GM19238 (cell line): ENCODE results near the gene TAGLN.

Experiments
- DNase-seq: peaks from one replicate; pipeline ENCODE4 v3.0.0; 2011; ENCODE audit warnings: low spot score; ENCODE audit not compliant: insufficient read length

Gene TAGLN

DNA sequence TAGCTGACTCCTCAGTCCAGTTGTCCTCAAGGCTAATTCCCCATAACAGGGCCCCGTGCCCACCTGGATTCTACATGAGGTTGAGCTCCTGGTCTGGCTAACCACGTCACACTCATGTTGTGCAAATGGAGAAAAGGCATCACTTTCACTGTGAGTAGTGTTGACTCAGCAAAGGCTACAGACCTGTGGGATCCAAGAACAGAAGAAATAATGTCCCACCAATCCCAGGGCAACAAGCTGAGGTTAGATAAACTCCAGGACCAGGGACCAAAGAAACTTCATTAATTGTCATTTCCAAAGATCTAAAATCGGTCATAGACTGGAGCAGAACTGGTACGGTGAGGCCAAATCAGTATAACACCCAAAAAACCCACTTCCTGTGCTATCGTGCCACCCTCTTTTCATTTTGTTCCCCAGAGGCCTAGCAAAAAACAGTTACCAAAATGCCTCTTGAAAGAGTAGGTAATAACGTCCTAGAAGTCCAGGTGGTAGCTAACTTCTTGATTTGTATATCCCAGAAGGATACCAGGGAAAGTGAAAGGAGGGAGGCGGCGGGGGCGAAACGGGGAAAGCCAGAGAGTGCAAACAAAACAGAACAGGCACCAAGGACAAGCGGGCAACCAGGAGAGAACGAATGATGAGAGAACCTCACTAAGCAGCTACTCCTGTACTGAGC lies 31.3 kb downstream of the TAGLN start:
- no peak for DNase-seq

- DNase-seq: no peak
These were observed 32.0 kb downstream of the TAGLN start for GRCh38 chr11:117230999-117231841.

DNA sequence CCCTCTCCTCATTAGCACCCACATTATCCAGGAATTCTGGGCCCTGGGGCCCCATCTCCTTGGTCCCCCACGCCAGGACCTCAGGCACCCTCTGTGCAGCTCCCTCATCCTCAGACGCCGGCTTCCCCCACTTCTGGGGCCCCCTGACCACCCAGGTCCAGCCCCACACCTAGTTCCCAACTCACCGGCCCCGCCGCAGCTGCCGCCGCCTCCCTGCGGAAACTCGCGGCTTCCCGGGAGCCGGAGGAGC lies 32.6 kb downstream of the TAGLN start, which contains the start of gene PCSK7:
TSS of gene PCSK7 (minus strand) at position 232 of the 250 bp plus-strand sequence. CDS start 2,229 bp downstream, outside the sequence.
- no peak for DNase-seq

GRCh38 chr11:117232092-117232878 lies 33.1 kb downstream of the TAGLN start, which contains the start of gene RNF214:
Gene RNF214, plus strand, starts transcription at chr11:117232671. Its CDS starts 1,602 bp downstream, at chr11:117234273.
- peak; percentile 97 for DNase-seq

DNA sequence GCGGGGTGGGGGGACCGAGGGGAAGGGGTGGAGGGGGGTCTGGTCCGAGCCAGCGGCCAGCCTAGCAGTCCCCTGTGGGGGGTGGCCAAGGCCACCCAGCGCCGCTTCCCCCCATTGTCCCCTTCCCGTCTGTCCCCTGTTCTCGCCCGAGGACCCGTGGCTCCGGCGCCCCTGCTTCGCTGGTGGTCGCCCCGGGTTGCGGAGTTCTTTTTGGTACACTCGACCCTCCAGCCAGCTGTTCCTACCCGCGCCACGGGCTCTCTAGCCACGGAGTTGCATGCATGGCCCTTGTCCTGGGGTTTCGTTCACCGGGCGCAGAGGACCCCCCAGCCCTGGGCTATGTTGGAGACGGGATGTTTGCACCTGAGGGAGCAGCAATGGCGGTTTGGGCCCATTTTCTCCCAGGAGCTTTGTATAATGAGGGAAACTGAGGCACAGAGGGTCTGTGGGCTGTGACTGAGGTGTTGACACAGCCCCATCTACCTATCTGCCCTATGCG lies 33.8 kb downstream of the TAGLN start:
- DNase-seq: no peak

GRCh38 chr11:117238221-117238620 lies 39.1 kb downstream of the TAGLN start:
- DNase-seq: no peak

- DNase-seq: no peak
These were observed 40.1 kb downstream of the TAGLN start for GRCh38 chr11:117239295-117239694.

DNA sequence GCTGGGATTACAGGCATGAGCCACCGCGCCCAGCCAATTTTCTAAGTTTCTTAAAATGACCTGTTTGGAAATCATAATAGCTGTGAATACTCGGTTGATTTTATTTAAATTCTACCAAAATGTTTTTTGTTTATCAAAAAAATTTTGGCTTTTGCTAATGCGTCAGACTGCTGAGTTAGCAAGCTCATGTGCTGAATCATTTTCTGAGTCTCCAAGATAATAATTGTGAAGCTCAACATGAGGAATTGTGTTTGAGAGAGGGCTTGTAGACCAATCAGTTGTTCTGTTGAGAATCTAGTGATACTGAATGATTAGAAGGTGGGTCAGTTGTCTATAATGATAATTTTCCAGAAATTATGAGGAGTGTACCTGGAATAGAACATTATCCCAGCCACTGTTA lies 49.2 kb downstream of the TAGLN start:
- no peak for DNase-seq

DNA sequence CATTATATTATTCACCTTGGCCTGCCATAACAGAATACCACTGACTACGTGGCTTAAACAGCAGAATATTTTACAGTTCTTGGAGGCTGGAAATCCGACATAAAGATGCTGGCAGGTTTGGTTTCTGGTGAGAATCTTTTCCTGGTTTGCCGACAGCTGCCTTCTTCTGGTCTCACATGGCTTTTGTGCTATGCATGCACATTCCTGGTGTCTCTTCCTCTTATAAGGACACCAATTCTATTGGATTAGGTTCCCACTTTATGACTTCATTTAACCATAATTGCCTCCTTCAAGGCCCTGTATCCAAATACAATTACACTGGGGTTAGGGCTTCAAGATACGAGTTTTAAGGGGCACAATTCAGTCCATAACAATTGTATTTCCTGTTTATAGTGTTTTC lies 50.4 kb downstream of the TAGLN start:
- no peak for DNase-seq

GRCh38 chr11:117251506-117251905 lies 52.3 kb downstream of the TAGLN start:
- DNase-seq: no peak

DNA sequence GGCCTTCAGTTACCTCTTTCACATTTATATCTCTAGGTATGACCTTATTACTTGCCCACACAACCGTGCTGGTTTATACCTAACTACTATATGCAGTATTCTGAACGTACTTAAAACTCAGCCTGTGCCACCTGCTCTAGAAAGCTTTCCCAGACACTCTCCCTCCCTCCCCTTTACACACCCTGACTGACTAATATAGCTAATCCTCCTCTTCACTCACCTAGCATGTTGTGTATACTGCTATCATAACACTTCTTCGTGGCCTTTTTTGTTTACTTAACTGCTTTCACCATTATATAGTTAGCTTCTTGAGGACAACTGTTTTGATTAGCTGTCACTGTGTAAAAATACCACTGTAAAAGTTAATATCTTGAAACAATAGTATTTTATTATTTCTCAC lies 56.8 kb downstream of the TAGLN start:
- no peak for DNase-seq

GRCh38 chr11:117256573-117256972 lies 57.4 kb downstream of the TAGLN start:
- no peak for DNase-seq
